Amygdala (tissue), 56 donors: ENCODE measurements around the gene ADAMTS6.
A peak's percentile ranks its signal among the peaks of the same experiment; 100 is the strongest.

Experiments
- DNase-seq, 56 donors: peaks; one replicate each; lab custom pipeline; 2025; lab: John Stamatoyannopoulos, UW

ADAMTS6 gene

DNA sequence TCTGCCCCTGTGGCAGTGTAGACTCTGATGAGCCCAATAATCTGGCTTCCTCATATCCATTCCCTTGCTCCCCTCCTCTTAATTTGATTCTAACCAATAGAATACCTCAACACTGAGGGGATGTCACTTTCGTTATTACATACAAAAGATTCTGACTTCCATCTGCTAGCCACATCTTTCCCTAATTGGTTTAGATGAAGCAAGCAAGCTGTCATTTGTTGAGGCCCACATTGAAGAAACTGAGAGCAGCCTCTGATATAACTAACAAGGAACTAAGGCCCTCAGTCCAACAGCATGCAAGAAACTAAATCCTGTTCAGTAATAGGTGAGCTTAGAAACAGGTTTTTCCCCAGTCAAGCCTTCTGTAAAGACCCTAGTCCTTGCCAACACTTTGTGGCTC lies 5.8 kb downstream of the ADAMTS6 start:
- no peak for DNase-seq

DNA sequence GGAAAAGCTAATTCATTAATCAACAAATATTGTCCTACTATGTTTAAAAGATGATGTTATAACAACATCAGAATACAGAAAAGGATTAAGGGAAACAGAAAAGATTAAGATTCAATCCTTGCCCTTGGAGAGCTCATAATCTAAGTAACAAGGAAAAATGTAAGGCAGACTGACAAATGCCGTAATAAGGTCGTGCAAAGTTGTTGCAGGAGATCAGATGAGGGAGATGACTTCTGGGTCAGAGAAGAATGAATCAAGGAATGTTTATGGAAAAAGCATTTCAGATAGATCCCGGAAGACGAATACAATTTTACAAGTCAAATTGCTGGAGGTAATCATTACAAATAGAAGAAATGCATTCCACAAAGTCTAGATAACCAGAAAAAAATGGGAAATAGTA lies 6.4 kb downstream of the ADAMTS6 start:
- no peak for DNase-seq

- DNase-seq = no peak
Observed at GRCh38 chr5:65474130-65474711, 7.5 kb downstream of the ADAMTS6 start.

- DNase-seq = no peak
Observed at GRCh38 chr5:65468633-65469032, 13.1 kb downstream of the ADAMTS6 start.

- DNase-seq = no peak
Observed at GRCh38 chr5:65462139-65462705, 19.5 kb downstream of the ADAMTS6 start.

DNA sequence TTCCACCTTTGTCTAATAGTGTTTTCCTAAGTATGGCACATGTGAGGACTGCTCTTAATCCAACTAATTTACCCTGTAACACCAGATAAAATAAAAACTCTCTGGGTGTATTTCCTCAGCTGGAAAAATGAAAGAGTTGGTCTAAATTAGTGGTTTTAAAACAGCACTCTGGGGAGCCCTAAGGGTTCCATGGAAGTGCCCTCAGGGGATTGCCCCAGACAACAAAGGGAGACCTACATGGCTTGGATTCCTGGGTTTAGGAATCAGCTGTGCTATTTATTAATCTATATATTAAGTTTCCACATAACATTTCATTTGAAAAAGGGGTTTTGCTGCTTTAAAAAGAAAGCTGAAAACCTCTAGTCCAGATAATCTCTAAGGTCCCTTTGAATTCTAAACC lies 20.2 kb downstream of the ADAMTS6 start:
- no peak for DNase-seq

- no peak for DNase-seq
Observed at GRCh38 chr5:65459995-65460394, 21.7 kb downstream of the ADAMTS6 start.

DNA sequence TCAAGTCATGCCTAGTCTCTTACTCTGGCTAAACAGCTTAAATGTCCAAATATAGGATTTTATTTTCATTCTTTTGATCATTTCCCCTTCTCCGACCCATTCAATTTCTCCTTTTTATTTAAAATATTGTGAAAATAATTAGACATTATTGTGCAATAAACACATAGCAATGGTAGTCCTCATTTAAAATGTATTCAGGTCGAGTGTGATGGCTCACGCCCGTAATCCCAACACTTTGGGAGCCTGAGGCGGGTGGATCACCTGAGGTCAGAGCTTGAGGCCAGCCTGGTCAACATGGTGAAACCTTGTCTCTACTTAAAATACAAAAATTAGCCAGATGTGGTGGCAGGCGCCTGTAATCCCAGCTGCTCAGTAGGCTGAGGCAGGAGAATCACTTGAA lies 26.7 kb downstream of the ADAMTS6 start:
- no peak for DNase-seq

DNA sequence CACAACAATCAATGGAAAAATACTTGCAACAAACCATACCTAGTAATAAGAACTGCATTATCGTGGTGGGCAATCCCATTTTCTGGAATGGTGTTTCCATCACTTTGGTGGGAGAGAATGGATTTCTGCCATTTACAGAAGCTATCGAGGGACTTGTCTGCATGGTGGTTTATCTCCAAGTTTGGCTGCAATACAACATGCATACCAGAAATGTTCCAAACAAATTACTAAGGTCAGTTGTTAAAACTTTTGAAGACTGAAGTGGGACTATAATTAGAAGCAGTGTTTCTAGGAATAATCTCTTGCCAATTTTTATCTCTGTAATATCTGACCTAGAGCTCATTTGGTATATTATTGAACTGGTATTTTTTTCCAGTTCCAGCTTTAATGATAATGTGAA lies 30.3 kb downstream of the ADAMTS6 start:
- no peak for DNase-seq

GRCh38 chr5:65446682-65447081 lies 35.0 kb downstream of the ADAMTS6 start:
- DNase-seq = no peak

DNA sequence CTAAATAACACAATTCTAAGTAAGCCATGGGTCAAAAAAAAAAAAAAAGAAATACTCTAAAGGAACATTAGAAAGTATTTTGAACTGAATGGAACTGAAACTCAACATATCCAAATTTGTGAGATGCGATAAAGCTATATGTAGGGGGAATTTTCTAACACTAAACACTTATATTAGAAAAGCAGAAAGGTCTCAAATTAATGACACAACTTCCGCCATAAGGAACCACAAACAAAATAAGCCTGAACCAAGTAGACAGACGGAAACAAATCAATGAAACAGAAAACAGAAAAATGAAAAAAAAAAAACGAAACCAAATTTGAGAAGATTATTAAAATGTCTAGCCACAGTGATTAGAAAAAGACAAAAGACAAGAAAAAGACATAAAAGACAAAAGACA lies 39.9 kb downstream of the ADAMTS6 start:
- no peak for DNase-seq

DNA sequence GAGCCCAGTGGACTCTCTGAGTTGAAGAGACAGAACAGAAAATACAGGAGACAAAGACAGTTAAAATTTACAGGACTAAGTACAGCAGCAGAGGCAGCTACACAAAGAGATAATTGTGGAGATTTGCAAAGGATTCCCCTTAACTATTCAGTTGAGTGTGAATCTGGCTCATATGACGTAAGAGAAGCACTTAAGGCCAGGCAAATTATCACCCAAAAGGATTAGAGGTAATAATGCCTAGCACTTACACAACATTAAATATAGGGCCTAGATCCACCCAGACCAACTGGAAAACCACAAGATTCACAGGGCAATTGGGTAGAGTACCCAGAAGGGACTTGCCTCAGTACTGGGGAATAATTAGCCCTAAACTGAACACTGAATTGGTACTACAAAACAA lies 41.3 kb downstream of the ADAMTS6 start:
- DNase-seq = no peak

- no peak for DNase-seq
Observed at GRCh38 chr5:65434122-65434521, 47.6 kb downstream of the ADAMTS6 start.

- no peak for DNase-seq
Observed at GRCh38 chr5:65426656-65427055, 55.1 kb downstream of the ADAMTS6 start.

GRCh38 chr5:65423623-65424022 lies 58.1 kb downstream of the ADAMTS6 start:
- DNase-seq = no peak

DNA sequence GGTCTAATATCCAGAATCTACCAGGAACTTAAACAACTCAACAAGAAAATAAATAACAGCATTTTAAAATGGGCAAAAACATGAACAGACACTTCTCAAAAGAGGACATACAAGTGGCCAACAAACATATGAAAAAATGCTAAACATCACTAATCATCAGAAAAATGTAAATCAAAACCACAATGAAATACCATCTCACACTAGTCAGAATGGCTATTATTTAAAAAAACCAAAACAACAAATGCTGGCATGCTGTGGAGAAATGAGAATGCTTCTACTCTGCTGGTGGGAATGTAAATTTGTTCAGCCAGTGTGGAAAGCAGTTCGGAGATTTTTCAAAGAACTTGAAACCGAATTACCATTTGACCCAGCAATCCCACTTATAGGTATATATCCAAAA lies 63.1 kb downstream of the ADAMTS6 start:
- no peak for DNase-seq

GRCh38 chr5:65413822-65414221 lies 67.9 kb downstream of the ADAMTS6 start:
- DNase-seq = no peak

DNA sequence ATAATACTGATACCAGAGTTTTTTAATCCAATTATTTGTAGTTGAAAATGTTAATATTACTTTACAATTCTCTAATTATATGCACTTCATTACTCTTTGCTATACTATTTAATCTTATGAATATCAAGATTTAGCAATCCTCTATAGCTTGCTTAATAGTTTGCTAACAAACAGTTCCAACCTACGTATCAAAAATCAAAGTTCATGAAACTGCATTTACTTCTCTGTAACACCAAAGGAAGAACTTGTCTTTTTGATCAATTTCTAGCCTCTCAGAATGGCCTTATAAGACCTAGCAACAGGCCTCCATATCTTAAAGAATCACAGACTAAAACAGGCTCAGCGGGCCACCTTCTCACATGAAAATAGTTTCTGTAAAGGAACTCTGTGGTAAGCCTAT lies 68.9 kb downstream of the ADAMTS6 start:
- DNase-seq = no peak

DNA sequence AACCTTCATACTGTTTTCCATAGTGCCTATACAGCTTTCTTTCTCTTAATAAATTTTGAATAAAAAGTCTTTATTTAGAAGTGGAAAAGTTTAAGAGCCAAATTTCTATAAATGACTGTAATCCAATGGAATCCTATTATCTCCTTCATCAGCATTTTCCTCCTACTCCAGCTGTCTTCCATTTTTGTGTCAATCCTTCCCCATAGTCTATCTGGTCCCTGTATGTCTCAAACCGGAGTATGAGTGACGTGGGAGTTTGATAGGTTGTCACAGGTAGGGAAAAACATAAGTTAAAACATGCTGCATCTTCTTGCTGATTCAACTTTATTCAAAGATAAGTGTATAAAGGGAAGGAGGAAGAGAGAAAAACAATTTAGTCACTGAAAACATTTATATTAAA lies 70.4 kb downstream of the ADAMTS6 start:
- no peak for DNase-seq

DNA sequence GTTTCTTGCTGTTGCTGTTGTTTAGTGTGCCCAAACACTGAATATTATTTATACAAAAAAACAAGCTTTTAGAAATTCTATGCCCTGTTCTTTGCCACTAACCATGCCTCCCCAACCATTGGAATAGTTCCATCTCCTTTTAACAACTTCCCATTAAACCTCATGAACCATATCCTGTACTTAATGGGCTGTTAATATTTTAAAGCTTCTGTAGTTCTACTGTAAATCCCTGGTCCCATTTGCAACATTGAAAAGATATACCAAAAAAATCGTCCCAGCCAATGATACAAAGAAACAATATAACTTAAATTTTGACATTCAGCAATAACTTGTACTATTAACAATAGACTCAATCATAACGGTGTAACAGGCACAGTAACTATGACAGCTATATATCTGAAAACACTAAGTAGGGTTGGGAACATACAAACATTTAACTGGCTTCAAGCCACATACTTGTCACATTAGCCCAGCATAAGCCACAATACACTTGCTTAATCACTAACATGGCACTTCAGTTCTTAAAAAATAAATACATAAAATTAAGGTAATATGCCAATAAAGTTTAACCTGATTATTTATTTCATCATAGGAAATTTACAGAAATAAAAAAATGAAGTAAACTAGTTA lies 86.1 kb downstream of the ADAMTS6 start:
- DNase-seq = no peak

GRCh38 chr5:65394087-65394486 lies 87.6 kb downstream of the ADAMTS6 start:
- peak in 20 of 56 donors; percentile 1 to 52 (median 6) for DNase-seq

DNA sequence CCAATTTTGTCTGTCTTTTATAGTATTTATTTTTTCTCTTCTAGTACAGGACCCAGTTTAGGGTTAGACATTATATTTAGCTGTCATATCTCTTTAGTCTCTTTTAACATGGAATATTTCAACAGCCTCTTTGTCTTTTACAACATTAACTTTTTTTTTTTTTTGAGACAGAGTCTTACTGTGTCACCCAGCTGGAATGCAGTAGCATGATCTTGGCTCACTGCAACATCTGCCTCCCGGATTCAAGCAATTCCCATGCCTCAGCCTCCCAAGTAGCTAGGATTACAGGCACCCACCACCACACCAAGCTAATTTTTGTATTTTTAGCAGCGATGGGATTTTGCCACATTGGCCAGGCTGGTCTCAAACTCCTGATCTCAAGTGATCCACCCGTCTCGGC lies 90.1 kb downstream of the ADAMTS6 start:
- DNase-seq = no peak

GRCh38 chr5:65390208-65390607 lies 91.5 kb downstream of the ADAMTS6 start:
- no peak for DNase-seq
